Activated CD4-positive, alpha-beta T cell treated with anti-CD3 and anti-CD28 coated beads, Interleukin-10, Interleukin-2, amounts not matched to agents 100 ng/mL and 50 ng/mL, durations not matched to agents 16 hours and 8 hours (primary cell): Measurements from ENCODE around the gene PMFBP1.
"Not testable (repeated sequence)": the region's sequence is repeated elsewhere in the genome, so short reads cannot be mapped to it uniquely, and the experiment has no call there.

Source experiments
- DNase-seq: peaks from one replicate; pipeline ENCODE4 v3.0.0-alpha.2; 2020

PMFBP1 gene

DNA sequence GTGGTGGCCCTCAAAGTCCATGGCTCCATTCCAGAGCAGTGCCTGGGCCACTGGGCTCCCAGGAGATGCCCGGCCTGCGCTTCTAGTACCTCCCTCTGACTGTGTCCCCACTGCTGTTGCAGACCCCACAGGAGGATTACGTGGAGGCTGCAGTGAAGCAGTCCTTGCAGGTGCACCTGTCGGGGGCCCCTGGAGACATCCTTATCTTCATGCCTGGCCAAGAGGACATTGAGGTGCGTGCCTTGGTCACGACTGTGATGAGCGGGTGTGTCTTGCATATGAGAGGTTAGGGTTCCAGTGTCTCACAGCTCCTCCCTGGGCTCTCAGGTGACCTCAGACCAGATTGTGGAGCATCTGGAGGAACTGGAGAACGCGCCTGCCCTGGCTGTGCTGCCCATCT is 67.0 kb downstream of the PMFBP1 start:
- DNase-seq, result no peak

DNA sequence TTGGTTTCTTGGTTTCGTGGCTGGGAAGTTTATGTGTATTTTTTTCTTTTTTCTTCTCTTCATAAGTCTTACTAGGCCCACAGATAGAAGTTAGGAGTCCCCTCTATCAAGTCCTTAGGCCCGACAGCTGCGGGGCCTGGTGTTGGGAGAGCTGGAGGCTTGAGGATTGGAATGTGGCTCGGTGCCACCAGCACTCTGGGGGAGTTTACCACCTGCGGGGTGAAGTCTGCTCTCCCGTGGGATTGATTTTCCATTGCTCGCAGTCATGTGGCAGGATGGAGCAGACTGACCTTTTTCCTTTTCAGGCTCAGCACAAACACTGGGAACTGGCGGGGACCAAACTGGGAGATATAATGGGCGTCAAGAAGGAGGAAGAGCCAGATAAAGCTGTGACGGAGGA is 70.8 kb downstream of the PMFBP1 start:
- no peak for DNase-seq

DNA sequence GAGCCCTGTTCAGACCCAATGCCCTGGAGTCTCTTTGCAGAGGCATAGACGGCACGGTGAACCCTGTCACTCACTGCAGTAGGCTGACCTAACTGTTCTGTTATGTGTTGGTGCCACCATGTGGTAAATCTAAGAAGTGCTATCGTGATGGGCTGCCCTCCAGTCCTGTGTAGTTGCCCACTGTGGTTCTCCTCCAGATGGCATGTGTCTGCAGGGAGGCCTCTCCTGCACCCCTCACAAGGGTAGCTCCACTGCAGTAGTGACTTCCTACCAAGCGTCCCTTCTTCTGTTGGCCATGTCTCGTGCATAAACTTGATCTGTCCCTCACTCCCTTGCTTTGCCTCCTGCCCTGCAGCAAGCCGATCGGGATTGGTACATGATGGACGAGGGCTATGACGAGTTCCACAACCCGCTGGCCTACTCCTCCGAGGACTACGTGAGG is 72.6 kb downstream of the PMFBP1 start:
- peak; percentile 63 for DNase-seq

DNA sequence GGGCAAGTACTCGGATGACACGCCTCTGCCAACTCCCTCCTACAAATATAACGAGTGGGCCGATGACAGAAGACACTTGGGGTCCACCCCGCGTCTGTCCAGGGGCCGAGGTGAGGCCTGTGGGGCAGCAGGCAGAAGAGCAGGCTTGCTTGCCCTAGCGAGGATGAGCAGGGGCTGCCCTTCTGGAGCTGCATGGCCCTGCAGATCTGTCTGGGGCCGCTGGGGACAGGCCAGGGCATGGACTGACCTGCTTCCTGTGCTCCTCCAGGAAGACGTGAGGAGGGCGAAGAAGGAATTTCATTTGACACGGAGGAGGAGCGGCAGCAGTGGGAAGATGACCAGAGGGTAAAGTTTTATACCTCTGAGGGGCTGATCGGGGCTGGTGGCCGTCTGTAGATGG is 73.0 kb downstream of the PMFBP1 start:
- no peak for DNase-seq

DNA sequence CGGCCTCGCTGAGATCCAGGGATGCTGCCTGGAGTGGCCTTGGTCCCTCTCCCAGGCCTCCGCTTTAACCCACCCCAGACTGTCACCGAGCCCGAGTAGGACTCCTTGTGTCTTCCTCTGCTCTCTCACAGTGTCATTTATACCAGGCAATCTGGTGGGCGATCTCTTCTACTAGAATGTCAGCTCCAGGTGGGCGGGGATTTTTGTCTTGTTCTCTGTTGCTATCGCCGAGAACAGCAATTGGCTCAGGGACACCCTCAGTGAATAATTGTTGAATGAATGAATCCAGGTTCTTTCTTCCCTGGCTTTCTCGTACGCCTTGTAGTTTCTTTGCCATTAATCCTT is 77.7 kb downstream of the PMFBP1 start:
- DNase-seq, result peak; percentile 18

DNA sequence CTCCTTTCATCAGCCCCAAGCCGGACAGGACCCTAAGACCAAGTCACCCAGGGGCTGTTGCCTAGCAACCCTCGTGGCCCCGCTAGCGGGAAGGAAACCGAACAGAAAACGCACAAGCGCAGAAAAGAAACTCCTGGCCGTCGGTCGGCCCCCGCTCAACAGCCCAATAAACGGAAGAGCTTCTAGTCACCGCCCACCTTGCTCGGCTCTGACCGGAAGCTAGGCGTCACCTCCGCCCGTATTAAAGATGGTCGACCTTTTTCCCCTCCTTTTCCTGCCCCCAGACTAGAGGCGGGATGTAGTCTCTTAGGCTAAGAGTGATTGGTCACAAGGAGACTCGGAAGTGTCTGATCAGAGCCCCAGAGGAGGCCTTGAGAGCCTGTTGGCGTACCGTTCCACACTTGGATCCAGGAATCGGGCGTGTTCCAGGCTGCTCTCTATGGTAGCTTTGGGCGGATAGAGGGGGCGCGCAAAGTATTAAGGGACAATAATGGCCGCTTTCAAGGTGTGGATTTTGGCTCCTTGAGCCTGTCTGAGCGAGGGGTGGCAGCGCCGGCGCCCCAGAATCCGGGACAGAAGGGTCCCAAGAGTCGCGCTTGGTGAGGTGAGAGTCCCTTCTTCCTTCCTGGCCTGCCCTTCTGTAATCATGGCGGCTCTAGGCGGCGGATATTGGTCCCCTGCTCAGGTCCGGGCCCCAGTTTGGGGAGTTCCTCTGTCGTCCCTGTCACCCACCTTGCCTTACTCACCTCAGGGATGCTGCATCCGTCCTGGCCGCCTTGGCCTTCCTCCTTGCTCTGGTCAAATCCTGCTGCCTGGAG is 78.3 kb downstream of the PMFBP1 start, which contains the start of the genes DHX38 and TXNL4B:
DHX38 (plus strand) TSS at position 400 of the 818 bp plus-strand sequence. CDS start 2,311 bp downstream, outside the sequence.
TXNL4B (minus strand) TSS at position 173 of the 818 bp plus-strand sequence. CDS start 2,871 bp downstream, outside the sequence.
- DNase-seq, result peak; percentile 98

DNA sequence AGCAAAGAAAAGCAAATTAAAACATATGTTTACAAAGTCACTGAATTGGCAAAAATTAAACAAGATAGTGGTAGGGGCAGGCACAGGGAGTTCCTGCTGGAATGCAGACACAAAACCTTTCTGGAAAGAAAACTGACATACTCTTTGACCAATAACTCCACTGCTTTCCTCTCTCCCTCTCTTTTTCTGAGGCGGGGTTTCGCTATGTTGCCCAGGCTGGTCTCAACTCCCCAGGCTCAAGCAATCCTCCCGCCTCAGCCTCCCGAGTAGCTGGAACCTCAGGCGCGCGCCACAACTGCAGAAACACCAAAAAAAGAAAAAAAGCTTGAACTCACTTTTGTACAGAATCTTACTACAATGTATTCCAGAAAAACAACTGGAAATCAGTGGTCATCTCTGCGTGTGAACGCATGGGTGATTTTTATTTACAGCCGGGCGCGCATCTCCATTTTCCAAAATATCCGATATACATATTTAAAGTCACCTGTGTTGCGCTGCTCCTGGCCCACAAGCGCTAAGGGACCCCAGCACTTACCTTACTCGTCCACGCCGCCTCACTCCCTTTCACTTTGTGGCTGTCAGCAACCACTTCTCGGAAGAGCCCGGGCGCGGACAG is 79.0 kb downstream of the PMFBP1 start:
- peak; percentile 34 for DNase-seq

DNA sequence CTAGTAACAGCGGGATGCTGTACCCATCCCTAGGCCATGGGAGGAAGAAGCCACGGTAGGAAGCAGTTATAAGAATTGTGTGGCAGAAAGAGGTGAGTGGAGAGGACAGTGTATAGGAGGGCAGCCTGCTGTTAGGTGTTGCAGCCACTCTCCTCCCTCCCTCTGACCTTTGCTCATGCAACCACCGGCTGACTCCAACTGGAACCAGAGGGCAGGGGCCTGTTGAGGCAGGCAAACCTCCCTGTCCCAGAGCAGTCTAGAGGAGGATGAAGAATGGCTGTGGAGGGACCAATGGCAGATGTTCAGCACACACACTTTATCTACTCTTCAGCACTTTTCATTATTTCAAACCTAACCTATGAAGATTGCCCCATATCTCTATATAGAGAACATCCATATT is 80.7 kb downstream of the PMFBP1 start:
- no peak for DNase-seq

DNA sequence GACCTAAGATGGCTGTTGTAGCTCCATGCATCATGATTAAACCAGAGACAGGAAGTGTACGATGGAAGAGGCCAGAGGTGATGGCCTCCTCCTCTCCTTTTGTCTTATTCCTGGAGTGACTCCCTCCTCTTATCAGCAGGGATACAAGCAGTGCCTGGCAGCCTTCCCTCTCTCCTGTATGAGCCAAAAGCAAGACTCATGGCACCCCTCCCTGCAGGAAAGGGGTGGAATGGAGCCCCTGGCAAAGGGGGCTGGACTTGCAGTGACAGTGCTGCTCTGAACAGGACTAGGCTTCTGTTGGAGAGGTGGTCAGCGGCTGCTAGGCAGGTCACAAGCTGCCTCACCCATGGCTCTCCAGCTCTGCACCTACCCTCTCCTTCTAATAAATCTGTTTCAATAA is 87.0 kb downstream of the PMFBP1 start:
- DNase-seq, result no peak

DNA sequence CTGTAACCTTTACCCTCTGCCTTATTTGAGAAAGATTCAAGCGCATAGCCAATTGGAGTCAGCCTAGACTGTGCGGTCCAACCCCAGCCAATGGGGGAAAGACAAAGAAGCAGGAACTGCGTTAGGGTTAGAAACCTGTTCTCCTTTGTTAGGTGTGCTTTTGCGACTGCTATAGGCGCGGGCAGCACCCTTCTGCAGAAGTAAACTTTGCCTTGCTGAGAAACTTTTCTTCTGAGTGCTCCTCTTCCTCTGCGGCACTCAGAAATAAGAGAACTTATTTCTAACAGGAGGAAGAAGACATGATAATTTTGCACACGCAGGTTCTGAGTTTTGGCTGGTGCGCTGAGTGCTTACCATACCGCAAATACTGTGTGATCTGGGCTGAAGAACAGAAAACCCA is 87.5 kb downstream of the PMFBP1 start:
- DNase-seq, result no peak

DNA sequence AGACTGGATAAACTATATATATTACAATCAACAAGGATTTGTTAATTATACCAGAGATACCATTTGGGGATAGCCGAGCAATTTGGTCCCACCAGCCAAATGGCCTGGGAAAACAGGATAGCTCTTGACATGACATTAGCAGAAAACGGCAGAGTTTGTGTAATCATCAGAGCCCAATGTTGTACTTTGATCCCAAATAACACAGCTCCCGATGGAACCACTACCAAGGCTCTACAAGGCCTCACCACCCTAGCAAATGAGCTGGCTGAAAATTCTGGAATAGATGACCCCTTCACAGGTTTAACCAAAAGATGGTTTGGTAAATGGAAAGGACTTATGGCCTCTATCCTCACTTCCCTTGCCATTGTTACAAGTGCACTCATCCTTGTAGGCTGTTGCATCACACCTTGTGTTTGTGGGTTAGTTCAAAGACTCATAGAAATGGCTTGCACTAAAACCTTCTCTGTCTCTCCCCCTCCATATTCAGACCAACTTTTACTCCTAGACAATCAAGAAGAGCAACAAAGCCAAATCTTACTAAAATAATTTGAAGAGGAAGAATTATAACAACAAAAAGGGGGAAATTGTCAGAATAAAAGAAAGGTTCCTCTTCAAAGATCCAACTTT is 88.1 kb downstream of the PMFBP1 start:
- DNase-seq, result no peak

DNA sequence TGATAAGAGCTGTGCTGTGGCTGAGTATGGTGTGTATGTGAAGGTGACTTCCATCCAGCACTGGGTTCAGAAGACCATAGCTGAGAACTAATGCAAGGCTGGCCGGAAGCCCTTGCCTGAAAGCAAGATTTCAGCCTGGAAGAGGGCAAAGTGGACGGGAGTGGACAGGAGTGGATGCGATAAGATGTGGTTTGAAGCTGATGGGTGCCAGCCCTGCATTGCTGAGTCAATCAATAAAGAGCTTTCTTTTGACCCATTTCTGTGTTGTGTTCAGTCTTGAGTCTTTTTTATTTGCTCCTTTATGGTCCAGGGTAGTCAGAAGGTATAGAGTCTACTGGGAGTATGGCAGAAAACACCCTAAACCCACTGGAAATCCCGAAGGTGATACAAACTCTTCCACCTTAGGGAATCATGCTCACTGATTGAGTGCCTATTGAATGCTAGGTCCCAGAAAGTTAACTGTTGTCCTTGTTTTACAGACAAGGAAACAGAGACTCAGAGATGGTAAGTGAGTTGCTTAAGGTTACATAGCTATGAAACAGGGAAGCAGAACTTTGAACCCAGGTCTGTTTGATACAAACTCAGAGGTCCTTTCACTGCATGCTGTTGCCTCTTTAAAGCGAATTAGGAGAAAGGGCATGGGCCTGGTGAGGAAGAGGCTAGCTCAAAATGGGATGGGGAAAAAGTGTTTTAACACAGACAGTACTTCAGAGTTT is 94.8 kb downstream of the PMFBP1 start:
- DNase-seq, result not testable (repeated sequence)

DNA sequence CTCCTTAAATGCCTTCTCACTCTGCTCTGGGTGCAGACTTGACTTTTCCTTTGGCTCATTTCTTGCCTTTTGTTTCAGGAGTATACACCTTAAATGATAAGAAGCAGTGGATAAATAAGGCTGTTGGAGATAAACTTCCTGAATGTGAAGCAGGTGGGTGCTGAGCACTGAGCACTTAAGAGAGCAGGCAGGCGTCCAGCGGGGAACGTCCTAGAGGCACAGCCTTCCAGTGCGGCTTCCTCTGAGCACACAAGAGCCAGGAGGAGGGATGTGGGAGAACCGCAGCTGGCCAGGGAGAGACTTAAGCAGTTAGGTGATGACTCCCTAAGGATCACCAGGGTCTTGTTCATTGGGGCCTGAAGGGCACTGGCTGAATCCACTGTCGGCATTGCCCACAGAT is 96.9 kb downstream of the PMFBP1 start:
- DNase-seq, result not testable (repeated sequence)

DNA sequence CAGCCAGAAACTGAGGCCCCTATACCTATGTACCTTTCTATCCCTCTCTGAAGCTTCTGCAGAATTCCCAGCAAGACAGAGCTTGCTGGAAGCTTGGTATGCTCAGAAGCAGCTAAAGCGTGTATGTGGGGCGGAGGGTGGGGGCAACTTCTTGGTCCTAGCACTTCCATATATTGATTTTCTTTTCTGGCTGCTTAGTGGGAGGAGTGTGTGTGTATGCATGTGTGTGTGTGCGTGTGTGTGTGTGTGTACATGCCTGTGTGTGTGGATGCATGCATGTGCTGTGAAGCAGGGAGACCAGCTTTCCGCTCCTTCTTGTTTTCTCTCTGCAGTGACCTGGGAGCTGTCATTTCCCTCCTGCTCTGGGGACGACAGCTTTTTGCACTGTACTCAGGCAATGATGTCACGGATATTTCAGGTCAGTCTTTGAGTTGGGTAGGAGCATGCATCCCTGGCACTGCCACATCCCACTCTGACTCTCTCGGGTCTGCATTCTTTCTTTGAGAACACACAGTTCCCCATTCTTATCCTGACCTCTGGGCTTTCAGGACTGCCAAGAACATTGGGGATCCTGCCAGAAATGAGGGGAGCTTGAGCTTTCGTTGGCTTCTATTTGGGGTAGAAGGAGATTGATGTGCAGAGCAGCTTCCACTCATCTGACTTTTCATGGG is 98.3 kb downstream of the PMFBP1 start:
- no peak for DNase-seq

DNA sequence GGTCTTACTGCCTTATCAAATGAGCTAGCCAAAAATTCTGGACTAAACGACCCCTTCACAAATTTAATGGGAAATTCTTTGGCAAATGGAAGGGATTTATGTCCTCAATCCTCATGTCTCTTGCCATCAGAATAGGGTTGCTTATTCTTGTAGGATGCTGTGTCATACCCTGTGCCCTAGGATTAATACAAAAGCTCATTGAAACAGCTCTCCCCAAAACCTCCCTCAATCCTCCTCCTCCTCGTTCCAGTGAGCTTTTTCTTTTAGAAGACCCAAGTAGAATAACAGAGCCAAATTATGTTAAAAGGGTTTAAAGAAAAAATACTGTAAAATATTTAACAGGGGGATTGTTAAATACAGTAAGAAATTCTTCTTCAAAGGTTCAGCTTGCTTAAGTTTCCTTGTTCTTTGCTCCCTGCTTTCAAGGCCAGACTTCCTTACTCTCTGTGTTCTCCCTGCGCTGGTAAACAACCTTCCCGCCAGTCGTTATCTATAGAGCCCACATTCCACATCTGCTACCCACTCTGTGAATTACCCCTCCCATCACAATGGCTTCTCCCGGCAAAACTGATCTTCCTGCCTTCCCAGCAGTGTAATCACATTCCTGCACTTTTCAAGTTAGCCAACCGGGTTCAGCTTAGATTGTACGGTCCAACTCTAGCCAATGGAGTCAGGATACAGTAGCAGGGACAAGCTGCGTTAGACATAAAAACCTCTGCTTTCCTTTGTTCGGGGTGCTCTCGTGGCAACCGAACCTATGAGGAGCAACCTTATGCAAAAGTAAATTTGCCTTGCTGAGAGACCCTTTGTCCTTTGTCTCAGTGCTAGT is 99.2 kb downstream of the PMFBP1 start:
- DNase-seq, result no peak
